Measurements from ENCODE around the gene GTF3C1.
"Not testable (repeated sequence)": the region's sequence is repeated elsewhere in the genome, so short reads cannot be mapped to it uniquely, and the experiment has no call there.

The GTF3C1 gene

GRCh38 chr16:27461483-27462171, 88.1 kb downstream of the GTF3C1 start:
- DNase-seq, result no peak

- DNase-seq, result no peak
Measured at GRCh38 chr16:27460663-27461482, 88.8 kb downstream of the GTF3C1 start.

GRCh38 chr16:27460213-27460612, 89.5 kb downstream of the GTF3C1 start:
- DNase-seq, result no peak

- DNase-seq, result no peak
Measured at GRCh38 chr16:27458987-27459688, 90.6 kb downstream of the GTF3C1 start.

GRCh38 chr16:27458258-27458657, 91.5 kb downstream of the GTF3C1 start:
- peak; percentile 56 for DNase-seq

GRCh38 chr16:27457605-27457900, 92.2 kb downstream of the GTF3C1 start:
- DNase-seq, result not testable (repeated sequence)

GRCh38 chr16:27455700-27456099, 94.0 kb downstream of the GTF3C1 start:
- DNase-seq, result no peak

GRCh38 chr16:27453494-27453825, 96.3 kb downstream of the GTF3C1 start:
- DNase-seq, result no peak

- DNase-seq, result no peak
Measured at GRCh38 chr16:27452569-27453493, 96.9 kb downstream of the GTF3C1 start.

- DNase-seq, result no peak
Measured at GRCh38 chr16:27450196-27450549, 99.5 kb downstream of the GTF3C1 start.

GRCh38 chr16:27449434-27450195, 100.1 kb downstream of the GTF3C1 start:
- no peak for DNase-seq

- DNase-seq, result peak; percentile 74
Measured at GRCh38 chr16:27448532-27449433, 100.9 kb downstream of the GTF3C1 start.

GRCh38 chr16:27447301-27447700, 102.4 kb downstream of the GTF3C1 start:
- no peak for DNase-seq

GRCh38 chr16:27446721-27447120, 103.0 kb downstream of the GTF3C1 start:
- no peak for DNase-seq

- no peak for DNase-seq
Measured at GRCh38 chr16:27445502-27446175, 104.1 kb downstream of the GTF3C1 start.

GRCh38 chr16:27444470-27444869, 105.2 kb downstream of the GTF3C1 start:
- DNase-seq, result no peak

- DNase-seq, result no peak
Measured at GRCh38 chr16:27444015-27444414, 105.7 kb downstream of the GTF3C1 start.

- no peak for DNase-seq
Measured at GRCh38 chr16:27441998-27442397, 107.7 kb downstream of the GTF3C1 start.

- no peak for DNase-seq
Measured at GRCh38 chr16:27441276-27441675, 108.4 kb downstream of the GTF3C1 start.

- no peak for DNase-seq
Measured at GRCh38 chr16:27439271-27440018, 110.3 kb downstream of the GTF3C1 start.
